Heart right ventricle (tissue), 16 donors: Measurements from ENCODE around the gene NLRC5. TPM values are rescaled to one million over a fixed set of nuclear protein-coding genes. Genes with fewer than 3 reads are reported as not detected.

Source experiments
- ATAC-seq, 8 donors: fragments of 200-7000 bp; cut with Tn5 transposase; one replicate each; pipeline ENCODE4 v1.9.1; 2020; ENCODE audit warnings: mild to moderate bottlenecking in 8 of 8, moderate library complexity in 8 of 8, moderate number of reproducible peaks in 1 of 8
- DNase-seq, 2 donors: peaks; one replicate each; pipeline ENCODE4 v3.0.0-alpha.2; 2020
- H3K27ac ChIP-seq, 10 donors: fragments of 200-600 bp; sonication (generic) in 2 of 10; one replicate each; pipeline versions ENCODE4 v1.5.0 to v1.8.0; 2020 to 2022; ENCODE audit warnings: mild to moderate bottlenecking in 3 of 10
- H3K27me3 ChIP-seq, 7 donors: fragments of 200-600 bp; one replicate each; pipeline ENCODE4 v1.8.0; 2021 to 2022; ENCODE audit warnings: mild to moderate bottlenecking in 2 of 7
- H3K36me3 ChIP-seq, 9 donors: fragments of 200-600 bp; sonication (generic) in 1 of 9; one replicate each; pipeline versions ENCODE4 v1.5.0 to v1.8.0; 2020 to 2022; ENCODE audit warnings: mild to moderate bottlenecking in 2 of 9
- H3K4me1 ChIP-seq, 9 donors: fragments of 200-600 bp; sonication (generic) in 1 of 9; one replicate each; pipeline versions ENCODE4 v1.5.0 to v1.8.0; 2020 to 2022; ENCODE audit warnings: mild to moderate bottlenecking in 4 of 9
- H3K4me3 ChIP-seq, 10 donors: fragments of 200-600 bp; sonication (generic) in 2 of 10; one replicate each; pipeline versions ENCODE4 v1.5.0 to v1.8.0; 2020 to 2022; ENCODE audit warnings: mild to moderate bottlenecking in 7 of 10, moderate library complexity in 2 of 10
- H3K9me3 ChIP-seq, 11 donors: fragments of 200-600 bp in 10 of 11; sonication (generic) in 2 of 11; one replicate each; pipeline versions ENCODE4 v1.5.0 to v1.8.0; 2013 to 2022; ENCODE audit warnings: mild to moderate bottlenecking in 2 of 11, control low read depth in 1 of 11, moderate library complexity in 1 of 11
- CTCF ChIP-seq, 9 donors: fragments of 200-600 bp; sonication (generic) in 2 of 9; IDR thresholded peaks; one replicate each; pipeline versions ENCODE4 v1.5.0 to v1.8.0; 2021 to 2022; ENCODE audit warnings: antibody characterized with exemption in 9 of 9, mild to moderate bottlenecking in 5 of 9, moderate library complexity in 1 of 9
- WGBS, 2 donors: extraction: QIAGEN DNeasy Blood & Tissue Kit; methylation state at CpG; one replicate each; pipeline ENCODE4 v1.1.7; 2013; ENCODE audit warnings: inconsistent platforms in 1 of 2; 5-methylcytosine and 5-hydroxymethylcytosine counted together
- intact Hi-C, 10 donors: fragments of 100-400 bp; cut with DNase I; formaldehyde crosslinking; loops; one replicate each; pipeline versions ENCODE4 v1.11.1 to v1.14.2; 2022
- long read RNA-seq, 3 donors: library from polyadenylated mRNA; unstranded; transcript quantifications; one replicate each; pipeline ENCODE4 v2.0.0, GENCODE V29; 2020 to 2021
- polyA plus RNA-seq, 2 donors: library from polyadenylated mRNA; stranded (reverse); fragments of 200-250 nt; gene quantifications; one replicate each; pipeline ENCODE4 v1.2.3, GENCODE V29; 2013
- total RNA-seq, 10 donors: library from RNA; stranded (reverse); fragmentation: NEBNext Ultra II Directional in 3 of 10; extraction: Animal tissue kit (Norgen Biotek cat#: 25700) in 3 of 10; gene quantifications; one replicate each; pipeline versions ENCODE4 v1.2.1 to v1.2.4, GENCODE V29; 2021 to 2023
- donor health status: Arrhythmogenic right ventricular cardiomyopathy.
- donor health status: ischemic (EF 13 %, LVEDD 7.1; RV severe dilation, severe dysfunction).
- donor health status: healthy with polysubstance abuse.
- donor health status: DM: no; HTN: yes; CAD: no.
- donor health status: DM: no; HTN: no; CAD: no.
- donor health status: ischemic (EF 25% LVEDD 6.9; RV normal size, moderate dysfunction).
- donor health status: ischemic (EF 25% LVEDD 5.7; RV mildly dilated, moderate dysfunction).
- donor health status: healthy.
- donor health status: DM: yes; HTN: yes; CAD: no.
- donor health status: Ischemic cardiomyopathy.
- donor health status: ischemic (EF 35%, LVEDD 5.7; RV mildly dilated, moderate dysfunction).
- donor health status: nonischemic (EF 11% LVEDD 7.7; RV severe dilation, severe dysfunction).
- donor health status: DM: yes; HTN: yes; CAD: no.
- donor health status: PGD.
- donor health status: ischemic (EF 29% LVEDD 5.4; RV normal size, mild dysfunction).
- donor health status: nonischemic (EF 23%, LVEDD 6.1; RV moderate dilation, normal function).

The NLRC5 gene
- total RNA-seq (10 to 100 TPM in 8 of 10 donors, 1 to 10 TPM in 2; 7.5 to 49.6 (median 13.5) TPM), polyA plus RNA-seq (10 to 100 TPM in 1 of 2 donors, 1 to 10 TPM in 1; 6.2 to 26.0 TPM)
- long read RNA-seq, donor 1, partial matches to known transcripts, result 3 of 5 reads
- long read RNA-seq, donor 1, other reads (novel, unspliced or antisense), result 2 of 5 reads
- long read RNA-seq, donor 2, partial matches to known transcripts, result 3 of 4 reads
- long read RNA-seq, donor 2, other reads (novel, unspliced or antisense), result 1 of 4 reads
- long read RNA-seq, donor 3, full-length matches to known transcripts, result 1 of 18 reads
- long read RNA-seq, donor 3, partial matches to known transcripts, result 9 of 18 reads
- long read RNA-seq, donor 3, other reads (novel, unspliced or antisense), result 8 of 18 reads

- peaks cover 0 to 23% (median 0%) of the 10 kb centered on the region in 9 donors for H3K36me3 ChIP-seq
- WGBS, 2 donors, result 4 to 5% methylated on average over 64 of the region's 64 CpGs
- no peaks in the 10 kb centered on the region for H3K9me3 ChIP-seq
- intact Hi-C loops, result no loop called here
- ATAC-seq, result peak; percentile 88 to 93 (median 91)
- H3K4me1 ChIP-seq, result peaks cover 13 to 87% (median 67%) of the 10 kb centered on the region in 9 donors
- DNase-seq, result peak; percentile 85 to 86
- H3K27ac ChIP-seq, result peak within 1 kb of the TSS; percentile 56 to 96 (median 86)
- peak in 1 of 9 donors; percentile 15 for TF ChIP-seq CTCF (IDR thresholded peaks at IDR 0.05)
- H3K4me3 ChIP-seq, result peak within 1 kb of the TSS; percentile 53 to 91 (median 77)
- no peaks in the 10 kb centered on the region for H3K27me3 ChIP-seq
These were observed at the start of gene NLRC5 for GRCh38 chr16:56988948-56989945. Gene NLRC5 (plus strand): TSS chr16:56989557. CDS start chr16:57020713, 31,156 bp downstream.

GRCh38 chr16:56939801-56940200 lies 49.6 kb upstream of the NLRC5 start:
- H3K27ac ChIP-seq, result no peak overlapping the region
- H3K4me1 ChIP-seq, result peaks cover 5 to 56% (median 38%) of the 10 kb centered on the region in 9 donors
- intact Hi-C loops, result loop anchor here in 2 of 10 donors (5.0 to 10.0 kb wide), 2 partner anchors 72 to 505 kb away; partner anchors contain the start of genes CIAPIN1 (in 1 of the 2), COQ9 (in 1 of the 2) and SLC12A3 (in 1 of the 2)
- no peak for TF ChIP-seq CTCF (IDR thresholded peaks at IDR 0.05)
- no peak for ATAC-seq
- 82 to 85% methylated on average over 4 of the region's 4 CpGs for WGBS, 2 donors
- H3K36me3 ChIP-seq, result peaks cover 7 to 100% (median 91%) of the 10 kb centered on the region in 9 donors
- no peaks in the 10 kb centered on the region for H3K27me3 ChIP-seq
- H3K4me3 ChIP-seq, result no peak overlapping the region
- no peak for DNase-seq
- no peaks in the 10 kb centered on the region for H3K9me3 ChIP-seq

GRCh38 chr16:56941092-56941491 lies 48.3 kb upstream of the NLRC5 start:
- no peaks in the 10 kb centered on the region for H3K9me3 ChIP-seq
- peaks cover 0 to 53% (median 25%) of the 10 kb centered on the region in 9 donors for H3K4me1 ChIP-seq
- H3K36me3 ChIP-seq, result peaks cover 7 to 99% (median 95%) of the 10 kb centered on the region in 9 donors
- WGBS, 2 donors, result 74 to 90% methylated on average over 2 of the region's 2 CpGs
- H3K27me3 ChIP-seq, result no peaks in the 10 kb centered on the region
- intact Hi-C loops, result no loop called here
- no peak for TF ChIP-seq CTCF (IDR thresholded peaks at IDR 0.05)
- no peak overlapping the region for H3K4me3 ChIP-seq
- ATAC-seq, result no peak
- peak overlapping the region in 1 of 10 donors; percentile 8 for H3K27ac ChIP-seq
- no peak for DNase-seq

GRCh38 chr16:56941856-56942331 lies 47.5 kb upstream of the NLRC5 start:
- DNase-seq (no peak), ATAC-seq (no peak)
- peaks cover 0 to 48% (median 17%) of the 10 kb centered on the region in 9 donors for H3K4me1 ChIP-seq
- no peak overlapping the region for H3K27ac ChIP-seq
- H3K4me3 ChIP-seq, result no peak overlapping the region
- peaks cover 7 to 99% (median 94%) of the 10 kb centered on the region in 9 donors for H3K36me3 ChIP-seq
- TF ChIP-seq CTCF (IDR thresholded peaks at IDR 0.05), result no peak
- no peaks in the 10 kb centered on the region for H3K27me3 ChIP-seq
- H3K9me3 ChIP-seq, result no peaks in the 10 kb centered on the region
- WGBS, 2 donors, result 79 to 88% methylated on average over 9 of the region's 9 CpGs
- intact Hi-C loops, result no loop called here
